GF-D8 (cell line): ENCODE data around the gene MAGT1.
"Not testable (repeated sequence)": the region's sequence is repeated elsewhere in the genome, so short reads cannot be mapped to it uniquely, and the experiment has no call there.

Source experiments
- DNase-seq: peaks from one replicate; lab custom pipeline; 2025; lab: John Stamatoyannopoulos, UW

The MAGT1 gene

DNA sequence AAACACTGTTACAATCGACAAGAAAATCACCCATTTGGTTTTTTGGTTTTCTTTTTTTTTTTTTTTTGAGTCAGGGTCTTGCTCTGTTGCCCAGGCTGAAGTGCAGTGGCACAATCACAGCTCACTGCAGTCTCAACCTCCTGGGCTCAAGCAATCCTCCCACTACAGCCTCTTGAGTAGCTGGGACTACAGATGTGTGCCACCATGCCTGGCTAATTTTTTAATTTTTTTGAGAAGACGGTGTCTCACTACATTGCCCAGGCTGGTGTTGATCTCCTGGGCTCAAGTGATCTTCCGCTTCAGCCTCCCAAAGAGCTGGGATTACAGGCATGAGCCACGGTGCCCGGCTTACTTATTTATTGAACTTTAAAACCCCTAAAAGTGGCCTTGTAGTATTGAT is 63.7 kb downstream of the MAGT1 start:
- not testable (repeated sequence) for DNase-seq

DNA sequence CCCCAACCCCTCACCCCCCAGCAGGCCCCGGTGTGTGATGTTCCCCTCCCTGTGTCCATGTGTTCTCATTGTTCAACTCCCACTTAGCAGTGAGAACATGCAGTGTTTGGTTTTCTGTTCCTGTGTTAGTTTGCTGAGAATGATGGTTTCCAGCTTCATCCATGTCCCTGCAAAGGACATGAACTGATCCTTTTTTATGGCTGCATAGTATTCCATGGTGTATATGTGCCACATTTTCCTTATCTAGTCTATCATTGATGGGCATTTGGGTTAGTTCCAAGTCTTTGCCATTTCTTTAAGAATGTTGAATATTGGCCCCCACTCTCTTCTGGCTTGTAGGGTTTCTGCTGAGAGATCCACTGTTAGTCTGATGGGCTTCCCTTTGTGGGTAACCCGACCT is 73.2 kb downstream of the MAGT1 start:
- not testable (repeated sequence) for DNase-seq

DNA sequence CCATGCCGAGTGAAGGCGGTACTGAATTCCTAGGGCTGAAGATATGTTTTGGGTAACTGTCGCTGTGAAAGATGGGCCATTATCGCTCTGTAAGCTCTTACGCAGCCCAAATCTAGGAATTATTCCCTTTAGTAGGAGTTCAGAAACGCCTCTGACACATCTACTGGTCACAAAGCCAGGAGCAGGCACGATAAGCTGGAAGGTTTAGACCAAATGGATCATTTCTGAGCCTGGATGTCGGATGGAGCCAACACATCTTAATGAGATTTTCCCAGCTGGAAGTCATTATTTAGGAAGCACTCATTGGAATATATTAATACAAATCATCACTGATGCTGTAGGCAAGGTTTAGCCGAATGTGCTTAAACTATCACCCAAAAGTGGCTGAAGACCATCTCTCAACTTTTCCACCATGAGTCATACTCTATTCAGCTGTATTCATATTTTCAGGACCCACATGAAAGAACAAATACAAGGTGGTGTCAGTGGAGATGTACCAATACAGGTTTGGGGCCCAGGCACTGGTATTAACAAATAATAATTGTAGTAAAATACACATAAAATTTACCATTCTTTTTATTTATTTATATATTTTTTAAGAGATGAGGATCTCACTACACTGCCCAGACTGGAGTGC is 75.0 kb downstream of the MAGT1 start:
- DNase-seq = no peak

DNA sequence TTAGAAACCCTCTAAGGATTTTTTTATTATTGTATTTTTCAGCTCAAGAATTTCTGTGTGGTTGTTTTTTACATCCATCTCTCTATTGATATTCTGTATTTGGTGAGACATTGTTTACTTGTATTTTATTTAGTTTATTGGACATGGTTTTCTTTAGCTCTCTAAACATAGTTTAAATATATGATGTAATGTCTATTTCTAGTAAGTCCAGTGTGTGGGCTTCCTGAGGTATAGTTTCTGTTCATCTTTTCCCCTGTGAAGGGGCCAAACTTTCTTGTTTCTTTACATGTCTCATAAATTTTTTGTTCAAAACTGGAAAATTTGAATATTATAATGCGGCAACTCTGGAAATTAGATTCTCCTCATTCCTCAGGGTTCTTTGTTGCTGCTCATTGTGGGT is 81.0 kb downstream of the MAGT1 start:
- no peak for DNase-seq

DNA sequence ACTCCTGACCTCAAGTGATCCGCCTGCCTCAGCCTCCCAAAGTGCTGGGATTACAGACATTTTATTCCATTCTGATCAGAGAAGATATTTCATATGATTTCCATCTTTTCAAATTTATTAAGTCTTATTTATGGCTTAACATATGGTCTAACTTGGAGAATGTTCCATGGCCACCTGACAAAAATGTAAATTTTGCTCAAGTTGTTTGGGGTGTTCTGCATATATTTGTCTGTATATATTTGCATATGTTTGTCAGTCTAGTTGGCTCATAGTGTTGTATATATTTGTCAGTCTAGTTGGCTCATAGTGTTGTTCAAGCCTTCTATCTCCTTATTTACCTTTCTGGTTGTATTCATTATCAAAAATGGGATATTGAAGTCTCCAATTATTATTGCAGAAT is 93.0 kb downstream of the MAGT1 start:
- DNase-seq = no peak

DNA sequence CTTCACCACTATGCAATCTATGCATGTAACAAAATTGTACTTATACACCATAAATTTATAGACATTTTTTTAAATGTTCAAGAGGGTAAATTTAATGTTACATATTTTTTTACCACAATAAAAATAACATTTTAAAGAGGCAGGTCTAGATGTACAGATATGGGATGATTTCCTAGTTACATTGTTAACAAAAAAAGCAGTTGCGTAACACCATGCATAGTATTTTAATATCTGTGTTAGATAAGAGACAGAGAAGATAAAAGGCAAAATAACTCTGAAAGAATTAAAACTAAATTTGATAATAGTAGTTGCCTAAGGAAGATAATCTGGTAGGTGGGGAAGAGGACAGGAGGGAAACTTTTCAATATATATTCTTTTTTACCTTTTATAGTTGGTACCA is 100.1 kb downstream of the MAGT1 start:
- no peak for DNase-seq

DNA sequence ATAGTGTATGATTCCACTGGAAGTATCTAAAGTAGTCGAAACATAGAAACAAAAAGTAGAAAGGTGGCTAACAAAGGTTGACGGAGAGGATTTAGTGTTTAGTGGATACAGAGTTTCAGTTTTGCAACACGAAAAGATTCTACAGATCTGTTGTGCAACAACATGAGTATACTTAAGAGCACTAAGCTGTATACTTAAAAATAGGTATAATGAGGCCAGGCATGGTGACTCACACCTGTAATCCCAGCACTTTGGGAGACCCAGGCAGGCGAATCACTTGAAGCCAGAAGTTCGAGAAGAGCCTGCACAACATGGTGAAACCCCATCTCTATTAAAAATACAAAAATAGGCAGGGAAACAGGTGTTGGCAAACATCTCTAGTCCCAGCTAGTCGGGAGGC is 101.3 kb downstream of the MAGT1 start:
- no peak for DNase-seq

DNA sequence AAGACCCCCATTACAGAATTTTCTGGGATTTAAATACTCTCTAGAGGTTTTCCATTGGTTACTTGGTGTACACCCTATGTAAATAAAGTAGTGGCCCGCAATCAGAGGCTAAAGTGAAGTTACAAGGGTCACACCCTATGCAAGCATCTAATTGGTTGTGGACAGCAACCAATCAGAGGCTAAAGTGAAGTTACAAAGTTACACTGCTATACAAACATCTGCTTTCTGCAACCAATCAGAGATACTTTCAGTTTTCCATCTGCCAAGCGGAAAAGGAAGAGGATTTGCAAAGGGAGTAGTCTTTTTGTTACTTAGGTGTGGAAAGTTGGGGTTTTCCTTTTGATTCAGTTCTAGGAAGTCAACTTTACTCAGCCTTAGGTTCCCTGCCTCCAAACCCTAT is 107.2 kb downstream of the MAGT1 start:
- peak; percentile 75 for DNase-seq

DNA sequence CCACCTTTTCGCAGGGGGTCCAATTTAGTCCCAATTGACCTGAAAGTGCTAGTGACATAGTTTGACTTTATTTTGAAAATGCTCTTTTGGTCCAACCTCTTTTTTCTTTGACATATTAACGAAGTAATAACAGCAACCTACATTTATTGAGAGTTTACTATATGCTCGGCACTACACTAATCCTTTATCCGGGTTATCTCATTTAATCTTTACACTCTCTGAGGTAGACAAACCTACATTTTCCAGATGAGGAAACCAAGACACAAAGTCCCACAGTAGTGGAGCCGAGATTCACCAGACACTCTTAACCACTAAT is 108.9 kb downstream of the MAGT1 start:
- no peak for DNase-seq

DNA sequence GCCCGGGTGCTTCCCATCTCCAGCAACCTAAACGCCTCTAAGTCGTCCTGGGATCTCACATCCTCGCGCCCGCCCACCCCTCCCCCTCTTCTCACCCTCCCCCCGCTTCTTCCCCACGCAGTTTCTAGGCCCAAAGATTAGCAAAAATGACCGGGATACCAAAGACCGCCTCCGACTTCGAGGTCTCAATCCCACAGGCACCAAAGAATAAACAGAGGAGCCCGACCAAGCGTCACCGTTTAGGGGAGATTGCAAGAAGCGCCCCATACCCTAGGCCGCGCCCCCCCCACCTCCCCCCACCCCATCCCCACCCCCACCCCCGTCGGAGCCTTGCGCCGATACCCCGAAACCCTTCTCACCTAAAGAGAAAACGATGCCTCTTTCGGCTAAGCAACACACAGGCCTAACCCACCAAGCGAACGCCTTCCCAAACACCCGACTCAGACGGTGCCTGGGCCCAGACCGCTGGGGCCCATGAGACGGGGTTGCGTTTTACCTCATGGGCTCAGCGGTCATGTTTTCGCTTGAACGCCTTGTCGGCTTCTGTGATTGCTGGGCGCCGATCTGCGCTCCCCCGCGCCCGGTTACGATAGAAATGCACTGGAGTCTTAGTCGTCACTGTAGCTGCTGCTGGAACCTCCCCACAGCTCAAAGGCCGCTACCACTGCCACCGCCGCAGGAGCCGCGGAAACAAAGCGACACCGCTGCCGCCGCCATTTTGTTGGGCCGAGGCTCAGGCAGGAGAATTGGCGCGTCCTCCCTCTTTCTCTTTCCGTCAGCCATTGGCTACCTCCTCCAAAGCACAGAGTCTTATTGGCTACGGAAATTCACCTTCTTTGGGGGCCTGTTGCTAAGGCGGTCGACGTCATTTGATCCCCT is 109.5 kb downstream of the MAGT1 start, which contains the start of gene ATRX:
Gene ATRX, minus strand, starts transcription at position 731 of the 879 bp plus-strand sequence. Its CDS starts 215 bp downstream, at position 516.
- peak; percentile 36 for DNase-seq

DNA sequence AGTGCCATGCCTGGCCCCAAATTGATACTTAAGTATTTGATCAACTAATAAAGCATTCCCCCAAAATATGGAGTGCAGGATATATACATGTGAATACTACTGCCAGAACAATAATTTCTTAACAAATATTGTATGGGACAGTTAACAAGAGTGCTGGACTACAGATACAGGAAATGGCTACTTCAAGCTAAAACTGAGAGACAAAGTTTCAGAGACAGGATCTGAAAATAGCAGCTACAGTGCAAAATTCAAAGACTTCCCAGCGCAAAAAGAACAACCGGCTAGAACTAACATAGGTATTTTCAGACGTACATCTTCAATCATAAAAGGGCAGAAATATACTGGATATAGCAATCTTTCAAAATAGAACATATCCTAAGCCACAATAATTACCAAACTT is 115.5 kb downstream of the MAGT1 start:
- DNase-seq = no peak

DNA sequence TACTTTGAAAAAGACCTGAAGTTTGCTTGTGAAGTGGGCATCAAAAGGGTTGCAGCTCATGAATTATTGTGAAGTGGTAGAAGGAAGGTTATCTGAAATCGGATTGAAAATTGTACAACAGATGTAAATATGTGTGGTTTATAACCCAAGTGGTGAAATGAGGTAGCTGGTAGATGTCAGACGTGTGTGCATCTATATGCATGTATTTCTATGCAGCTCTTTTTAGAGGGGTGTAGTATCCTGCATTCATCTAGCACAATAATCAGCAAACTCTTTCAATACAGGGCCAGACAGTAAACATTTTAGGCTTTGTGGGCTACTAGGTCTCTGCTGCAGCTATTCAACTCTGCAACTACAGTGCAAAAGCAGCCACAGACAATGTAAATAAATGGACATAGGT is 118.6 kb downstream of the MAGT1 start:
- no peak for DNase-seq
